Measurements from ENCODE around the gene RIBC1. TPM values are rescaled to one million over a fixed set of nuclear protein-coding genes. Genes with fewer than 3 reads are reported as not detected.

Gene RIBC1
- total and polyA plus RNA-seq, 9 of the 15 experiments (the other 6 are each of a cell fraction or from before 2014, with no cell fraction given) = 0.07 to 0.51 (median 0.44) TPM

DNA sequence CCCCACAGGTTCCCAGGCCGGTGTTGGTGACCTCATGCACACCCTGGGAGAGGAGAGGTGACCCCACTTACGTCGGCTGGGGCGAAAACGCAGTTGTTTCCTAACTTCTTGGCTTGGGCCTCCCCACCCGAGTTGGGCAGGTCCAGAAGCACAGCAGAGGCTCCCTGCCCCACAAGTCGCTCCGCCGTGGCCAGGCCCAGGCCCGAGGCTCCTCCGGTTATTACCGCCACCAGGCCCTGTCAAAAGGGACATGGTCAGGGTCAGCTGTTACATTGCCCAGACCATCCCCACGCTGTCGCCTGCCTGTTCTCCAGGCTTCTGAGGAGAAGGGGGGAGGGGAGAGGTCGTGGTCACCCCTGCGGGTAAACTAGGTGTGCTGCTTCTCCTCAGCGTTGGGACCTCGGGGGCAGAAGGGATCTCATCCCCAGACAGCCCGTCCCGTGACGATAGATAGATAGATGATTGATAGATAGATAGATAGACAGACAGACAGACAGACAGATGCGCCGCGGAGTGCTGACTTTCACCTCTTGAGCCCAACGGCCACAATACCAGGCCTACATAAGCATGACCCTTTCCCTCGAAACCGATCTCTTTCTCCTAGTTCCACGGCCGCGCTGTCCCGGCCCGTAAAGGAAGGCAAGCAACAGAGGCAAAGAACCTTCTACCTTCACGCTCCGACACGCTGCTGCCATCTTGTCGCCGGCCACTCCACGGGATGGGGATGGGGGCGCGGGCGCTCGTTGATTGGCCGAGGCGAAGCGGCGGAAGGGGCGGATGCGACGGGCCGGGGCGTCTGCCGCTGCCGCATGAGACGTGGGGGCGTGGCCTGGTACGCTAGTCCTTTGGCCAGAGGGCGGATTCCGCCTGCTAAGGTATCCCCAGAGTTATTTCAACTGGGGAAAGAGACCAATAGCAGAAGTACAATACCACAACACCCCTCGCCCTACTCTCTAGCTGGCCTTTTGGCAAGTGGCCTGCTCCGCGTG lies 11.3 kb downstream of the RIBC1 start, which contains the start of gene HSD17B10 (continued):
- TF ChIP-seq FIP1L1 (IDR thresholded peaks at IDR 0.05; ENCODE audit: low read depth, low read length, poor library complexity, severe bottlenecking) = no peak
- TF ChIP-seq POLR2AphosphoS2 (IDR thresholded peaks at IDR 0.05; ENCODE audit: low read length) = no peak
- no peak for TF ChIP-seq ZNF232 (CRISPR knock-in tag; IDR thresholded peaks at IDR 0.05)
- TF ChIP-seq FOXK2 (conservative IDR thresholded peaks at IDR 0.05 in 1 of 2, IDR thresholded peaks at IDR 0.05 in 1 of 2; ENCODE audit: low read depth in 2 of 2) = 0 out of 4 replicates have a peak, but pooled peaks of 1 of the 2 experiments have one; percentile 33
- no peak for TF ChIP-seq FUS (optimal IDR thresholded peaks at IDR 0.05; ENCODE audit: low read depth, low read length)
- TF ChIP-seq, protein P1, sequence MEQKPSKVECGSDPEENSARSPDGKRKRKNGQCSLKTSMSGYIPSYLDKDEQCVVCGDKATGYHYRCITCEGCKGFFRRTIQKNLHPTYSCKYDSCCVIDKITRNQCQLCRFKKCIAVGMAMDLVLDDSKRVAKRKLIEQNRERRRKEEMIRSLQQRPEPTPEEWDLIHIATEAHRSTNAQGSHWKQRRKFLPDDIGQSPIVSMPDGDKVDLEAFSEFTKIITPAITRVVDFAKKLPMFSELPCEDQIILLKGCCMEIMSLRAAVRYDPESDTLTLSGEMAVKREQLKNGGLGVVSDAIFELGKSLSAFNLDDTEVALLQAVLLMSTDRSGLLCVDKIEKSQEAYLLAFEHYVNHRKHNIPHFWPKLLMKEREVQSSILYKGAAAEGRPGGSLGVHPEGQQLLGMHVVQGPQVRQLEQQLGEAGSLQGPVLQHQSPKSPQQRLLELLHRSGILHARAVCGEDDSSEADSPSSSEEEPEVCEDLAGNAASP (IDR thresholded peaks at IDR 0.05) = no peak
- TF ChIP-seq TCF7L2 (IDR thresholded peaks at IDR 0.05; ENCODE audit: low read depth, low read length) = no peak
- no peak for TF ChIP-seq ZNF175 (CRISPR knock-in tag; IDR thresholded peaks at IDR 0.05; ENCODE audit: low read depth)
- no peak for TF ChIP-seq HOXB6 (CRISPR knock-in tag; IDR thresholded peaks at IDR 0.05; ENCODE audit: borderline replicate concordance)
- no peak for TF ChIP-seq CHD1 (IDR thresholded peaks at IDR 0.05; ENCODE audit: low read length)
- TF ChIP-seq TAF7 (tag; IDR thresholded peaks at IDR 0.05) = peak; percentile 55
- no peak for TF ChIP-seq STAG1 (CRISPR knock-in tag; IDR thresholded peaks at IDR 0.05; ENCODE audit: borderline replicate concordance)
- TF ChIP-seq NFRKB (IDR thresholded peaks at IDR 0.05; ENCODE audit: low read depth) = peak; percentile 48; the same call in 1 of the 2 replicates
- TF ChIP-seq RCOR1 (IDR thresholded peaks at IDR 0.05; ENCODE audit: borderline replicate concordance in 1 of 2, low read depth in 2 of 2, low read length in 2 of 2) = peak in 1 of 2 experiments; percentile 29; a peak in 1 of 4 replicates
